Measurements from ENCODE around the gene PIGO. TPM values are rescaled to one million over a fixed set of nuclear protein-coding genes. Genes with fewer than 3 reads are reported as not detected.

PIGO gene
- polyA plus RNA-seq, 4 donors, result 30.9 to 38.3 (median 33.4) TPM

Other genes with a start within 250 kb of the PIGO start
- gene PHF24, start 138.3 kb downstream of the PIGO start, polyA plus RNA-seq (ENCODE audit: insufficient read length in 4 of 4), result under 1 TPM; 0.13 to 0.25 (median 0.23) TPM
- 10 to 100 TPM; 10.3 to 11.4 (median 10.9) TPM for gene DNAJB5, start 106.8 kb downstream of the PIGO start, polyA plus RNA-seq (ENCODE audit: insufficient read length in 4 of 4)
- 100 to 1,000 TPM; 248 to 270 (median 261) TPM for gene VCP, start 24.0 kb downstream of the PIGO start, polyA plus RNA-seq (ENCODE audit: insufficient read length in 4 of 4)
- gene FANCG, start 16.6 kb downstream of the PIGO start, polyA plus RNA-seq (ENCODE audit: insufficient read length in 4 of 4), result 10 to 100 TPM; 38.3 to 43.6 (median 39.1) TPM
- gene STOML2, start 6.5 kb upstream of the PIGO start, polyA plus RNA-seq (ENCODE audit: insufficient read length in 4 of 4), result 100 to 1,000 TPM; 125 to 138 (median 129) TPM
- gene ATOSB, start 19.3 kb upstream of the PIGO start, polyA plus RNA-seq (ENCODE audit: insufficient read length in 4 of 4), result 10 to 100 TPM; 12.7 to 14.8 (median 13.6) TPM
- 10 to 100 TPM; 25.1 to 27.6 (median 26.6) TPM for gene UNC13B, start 65.4 kb upstream of the PIGO start, polyA plus RNA-seq (ENCODE audit: insufficient read length in 4 of 4)